Activated CD8-positive, alpha-beta memory T cell treated with anti-CD3 and anti-CD28 coated beads for 4 hours (primary cell): ENCODE data around the gene CFDP1.

ENCODE experiments used
- DNase-seq, 2 donors: peaks; one replicate each; pipeline ENCODE4 v3.0.0-alpha.2; 2020; ENCODE audit warnings: low read depth in 2 of 2

CFDP1 gene

GRCh38 chr16:75251280-75252048 lies 181.8 kb downstream of the CFDP1 start, which contains the start of gene BCAR1:
TSS of gene BCAR1 (minus strand) at chr16:75251624. CDS start at chr16:75251482, 142 bp downstream.
- DNase-seq = no peak

GRCh38 chr16:75250809-75251279 lies 182.5 kb downstream of the CFDP1 start:
- DNase-seq = no peak

- DNase-seq = no peak
These were observed 183.1 kb downstream of the CFDP1 start for GRCh38 chr16:75250089-75250808.

- no peak for DNase-seq
These were observed 183.9 kb downstream of the CFDP1 start for GRCh38 chr16:75249441-75249840.

GRCh38 chr16:75248536-75249380 lies 184.5 kb downstream of the CFDP1 start:
- no peak for DNase-seq

GRCh38 chr16:75248142-75248535 lies 185.2 kb downstream of the CFDP1 start:
- DNase-seq = no peak

GRCh38 chr16:75247249-75247648 lies 186.1 kb downstream of the CFDP1 start:
- no peak for DNase-seq

GRCh38 chr16:75246504-75247205 lies 186.6 kb downstream of the CFDP1 start:
- DNase-seq = no peak

- no peak for DNase-seq
These were observed 188.2 kb downstream of the CFDP1 start for GRCh38 chr16:75244844-75245758.

- no peak for DNase-seq
These were observed 189.0 kb downstream of the CFDP1 start for GRCh38 chr16:75244225-75244809.
